Panc1 (cell line): ENCODE data around the gene PMPCA. TPM values are rescaled to one million over a fixed set of nuclear protein-coding genes. Genes with fewer than 3 reads are reported as not detected.

Experiments
- ATAC-seq: fragments of 200-7000 bp; cut with Tn5 transposase; 2 replicates; pipeline ENCODE4 v1.9.1; 2020; ENCODE audit warnings: mild to moderate bottlenecking, moderate library complexity
- BruUV-seq: library from RNA; stranded (reverse); fragments of 400-500 nt; replicated peaks from 2 replicates; lab custom pipeline; 2021; lab: Mats Ljungman, UMichigan
- CTCF ChIA-PET: fragments of 300-600 bp; sonication (Branson Sonifier 250); formaldehyde crosslinking; loops from one replicate; lab custom pipeline; 2022; ENCODE audit warnings: antibody characterized with exemption; lab: Charles Lee
- POLR2A ChIA-PET: fragments of 300-600 bp; sonication (Branson Sonifier 250); formaldehyde crosslinking; loops from one replicate; lab custom pipeline; 2022; ENCODE audit warnings: antibody characterized with exemption; lab: Charles Lee
- DNase-seq: peaks from one replicate; pipeline ENCODE4 v3.0.0-alpha.2; 2010; ENCODE audit warnings: low read depth, low spot score
- H3K27ac ChIP-seq: 2 replicates; pipeline ENCODE4 v1.5.1; 2011; ENCODE audit warnings: mild to moderate bottlenecking, low read length, inconsistent platforms
- H3K27me3 ChIP-seq: fragments of 200-500 bp; sonication (Bioruptor generic); 2 replicates; pipeline ENCODE4 v1.6.0; 2014; ENCODE audit warnings: low read length, inconsistent platforms; ENCODE audit not compliant: control insufficient read depth, insufficient read depth
- H3K36me3 ChIP-seq: fragments of 200-500 bp; sonication (Bioruptor generic); 2 replicates; pipeline ENCODE4 v1.5.1; 2014; ENCODE audit warnings: inconsistent platforms, mild to moderate bottlenecking, low read length, moderate library complexity; ENCODE audit not compliant: control insufficient read depth, insufficient read depth
- H3K4me1 ChIP-seq: 2 replicates; pipeline ENCODE4 v1.5.1; 2011; ENCODE audit warnings: inconsistent platforms, mild to moderate bottlenecking, low read length, moderate library complexity; ENCODE audit not compliant: control insufficient read depth, insufficient read depth
- H3K4me3 ChIP-seq, 2 experiments: 2 replicates each; pipeline ENCODE4 v1.5.1; 2011 to 2012; ENCODE audit warnings: low read depth in 2 of 2, low read length in 2 of 2, mild to moderate bottlenecking in 2 of 2, inconsistent platforms in 1 of 2, moderate library complexity in 1 of 2
- H3K9me3 ChIP-seq: fragments of 200-500 bp; sonication (Bioruptor generic); 2 replicates; pipeline ENCODE4 v1.5.1; 2014; ENCODE audit warnings: low read depth, mild to moderate bottlenecking, inconsistent platforms, low read length, moderate library complexity; ENCODE audit not compliant: control insufficient read depth, insufficient read depth
- CTCF ChIP-seq: fragments of 450-650 bp; IDR thresholded peaks from 2 replicates; pipeline ENCODE4 v1.5.1; 2017; ENCODE audit warnings: mild to moderate bottlenecking
- POLR2AphosphoS5 ChIP-seq: IDR thresholded peaks from 2 replicates; pipeline ENCODE4 v1.6.1; 2012; ENCODE audit warnings: mild to moderate bottlenecking, low read depth, low read length, moderate library complexity
- REST ChIP-seq, 2 experiments: IDR thresholded peaks; 2 replicates each; pipeline ENCODE4 v1.6.1; 2011 to 2012; ENCODE audit warnings: low read depth in 2 of 2, control low read depth in 1 of 2, low read length in 1 of 2, mild to moderate bottlenecking in 1 of 2, moderate library complexity in 1 of 2; ENCODE audit not compliant: insufficient read depth in 1 of 2
- SIN3A ChIP-seq: IDR thresholded peaks from 2 replicates; pipeline ENCODE4 v1.6.1; 2012; ENCODE audit warnings: low read depth, mild to moderate bottlenecking, low read length, moderate library complexity, borderline replicate concordance; ENCODE audit not compliant: insufficient read depth
- TCF7L2 ChIP-seq: IDR thresholded peaks from 2 replicates; pipeline ENCODE4 v1.6.1; 2011; ENCODE audit warnings: mild to moderate bottlenecking, low read depth, low read length, inconsistent platforms
- in situ Hi-C: cut with HindIII; loops from 2 replicates; pipeline ENCODE4 v1.10.0; 2016; ENCODE audit warnings: low sequenced_read_pairs, low pct_unique_long_range_greater_than_20kb
- intact Hi-C: fragments of 100-400 bp; cut with micrococcal nuclease; formaldehyde crosslinking; loops from one replicate; pipeline ENCODE4 v1.10.0; 2022; ENCODE audit not compliant: unreplicated experiment
- total RNA-seq: library from RNA; stranded (reverse); gene quantifications from one replicate; pipeline ENCODE4 v1.2.1, GENCODE V29; 2021; ENCODE audit not compliant: unreplicated experiment

The PMPCA gene
- total RNA-seq, 1 experiment from 2014 or later = 60.9 TPM

- TF ChIP-seq POLR2AphosphoS5 = no peak
- no peak for TF ChIP-seq REST (IDR thresholded peaks at IDR 0.05; ENCODE audit: insufficient read depth in 1 of 2, low read depth in 2 of 2, low read length in 1 of 2)
- TF ChIP-seq TCF7L2 = no peak
- no peak for TF ChIP-seq CTCF
- TF ChIP-seq SIN3A = no peak
- ChIA-PET CTCF (no interaction called here), POLR2A (no interaction called here)
- BruUV-seq = no TSS peak
- no peak overlapping the region for H3K27ac ChIP-seq
- H3K27me3 ChIP-seq = no peaks in the 10 kb centered on the region
- H3K36me3 ChIP-seq = no peaks in the 10 kb centered on the region; the same call in 1 of the 2 replicates
- DNase-seq (no peak), ATAC-seq (no peak)
- intact Hi-C loops = no loop called here
- peaks cover 5% of the 10 kb centered on the region; the same call in 1 of the 2 replicates for H3K4me1 ChIP-seq
- H3K4me3 ChIP-seq = no peak overlapping the region
- in situ Hi-C loops = no loop called here
- H3K9me3 ChIP-seq = no peaks in the 10 kb centered on the region
These were observed 45.3 kb upstream of the PMPCA start for GRCh38 chr9:136364942-136365774.

GRCh38 chr9:136365775-136366222 lies 44.7 kb upstream of the PMPCA start:
- H3K4me3 ChIP-seq = no peak overlapping the region
- intact Hi-C loops (no loop called here), in situ Hi-C loops (no loop called here)
- H3K36me3 ChIP-seq = no peaks in the 10 kb centered on the region; the same call in 1 of the 2 replicates
- no peaks in the 10 kb centered on the region for H3K27me3 ChIP-seq
- no TSS peak for BruUV-seq
- CTCF ChIA-PET = no interaction called here
- peaks cover 5% of the 10 kb centered on the region; the same call in 1 of the 2 replicates for H3K4me1 ChIP-seq
- H3K9me3 ChIP-seq = no peaks in the 10 kb centered on the region
- TF ChIP-seq TCF7L2 = no peak
- no peak for TF ChIP-seq REST (IDR thresholded peaks at IDR 0.05; ENCODE audit: insufficient read depth in 1 of 2, low read depth in 2 of 2, low read length in 1 of 2)
- TF ChIP-seq POLR2AphosphoS5 = no peak
- TF ChIP-seq SIN3A = no peak
- TF ChIP-seq CTCF = no peak
- POLR2A ChIA-PET = no interaction called here
- no peak for ATAC-seq
- H3K27ac ChIP-seq = no peak overlapping the region
- DNase-seq = no peak
